Measurements from ENCODE around the gene VGF.
A peak's percentile ranks its signal among the peaks of the same experiment; 100 is the strongest.

VGF gene

GRCh38 chr7:101129603-101130117, 35.7 kb downstream of the VGF start:
- peaks cover 31% of the 10 kb centered on the region for H3K4me1 ChIP-seq (ENCODE audit: insufficient read depth, low read length)
- H3K4me3 ChIP-seq (ENCODE audit: low read depth in 1 of 2, low read length in 2 of 2) = no peak overlapping the region
- no peak overlapping the region for H2AFZ ChIP-seq (ENCODE audit: low read depth, low read length)
- no peaks in the 10 kb centered on the region for H3K9me3 ChIP-seq (ENCODE audit: insufficient read depth, low read length, severe bottlenecking)
- H3K79me2 ChIP-seq (ENCODE audit: insufficient read depth, low read length) = no peaks in the 10 kb centered on the region
- H3K36me3 ChIP-seq (ENCODE audit: insufficient read depth, low read length) = no peaks in the 10 kb centered on the region
- no peak overlapping the region for H3K9ac ChIP-seq (ENCODE audit: low read depth, low read length)
- no peak for ATAC-seq (ENCODE audit: insufficient read depth, low read depth)
- no peak for DNase-seq
- 0 out of 2 replicates have a peak, but pooled peaks cover 3% of the 10 kb centered on the region for H4K20me1 ChIP-seq (ENCODE audit: insufficient read depth, low read length)
- H3K27ac ChIP-seq (ENCODE audit: low read length) = no peak overlapping the region
- H3K27me3 ChIP-seq (ENCODE audit: insufficient read depth, low read length, poor library complexity) = no peaks in the 10 kb centered on the region
- no peak overlapping the region for H3K4me2 ChIP-seq (ENCODE audit: insufficient read depth, low read length)
- TF ChIP-seq CTCF (IDR thresholded peaks at IDR 0.05; ENCODE audit: borderline replicate concordance, extremely low read depth, low read length, poor library complexity, severe bottlenecking) (no peak), EZH2 (IDR thresholded peaks at IDR 0.05; ENCODE audit: borderline replicate concordance, low read depth, low read length, severe bottlenecking) (no peak)

- DNase-seq (peak; percentile 21), ATAC-seq (ENCODE audit: insufficient read depth, low read depth) (no peak)
- no peak overlapping the region for H3K4me3 ChIP-seq (ENCODE audit: low read depth in 1 of 2, low read length in 2 of 2)
- H3K9me3 ChIP-seq (ENCODE audit: insufficient read depth, low read length, severe bottlenecking) = no peaks in the 10 kb centered on the region
- no peaks in the 10 kb centered on the region for H3K36me3 ChIP-seq (ENCODE audit: insufficient read depth, low read length)
- 0 out of 2 replicates have a peak, but pooled peaks cover 3% of the 10 kb centered on the region for H4K20me1 ChIP-seq (ENCODE audit: insufficient read depth, low read length)
- no peak overlapping the region for H3K9ac ChIP-seq (ENCODE audit: low read depth, low read length)
- H3K4me1 ChIP-seq (ENCODE audit: insufficient read depth, low read length) = peaks cover 37% of the 10 kb centered on the region
- H3K27ac ChIP-seq (ENCODE audit: low read length) = no peak overlapping the region
- H3K4me2 ChIP-seq (ENCODE audit: insufficient read depth, low read length) = no peak overlapping the region
- H3K79me2 ChIP-seq (ENCODE audit: insufficient read depth, low read length) = no peaks in the 10 kb centered on the region
- TF ChIP-seq CTCF (IDR thresholded peaks at IDR 0.05; ENCODE audit: borderline replicate concordance, extremely low read depth, low read length, poor library complexity, severe bottlenecking) (no peak), EZH2 (IDR thresholded peaks at IDR 0.05; ENCODE audit: borderline replicate concordance, low read depth, low read length, severe bottlenecking) (no peak)
- no peak overlapping the region for H2AFZ ChIP-seq (ENCODE audit: low read depth, low read length)
- H3K27me3 ChIP-seq (ENCODE audit: insufficient read depth, low read length, poor library complexity) = no peaks in the 10 kb centered on the region
These were observed 37.1 kb downstream of the VGF start for GRCh38 chr7:101128040-101128834.

- no peaks in the 10 kb centered on the region for H3K79me2 ChIP-seq (ENCODE audit: insufficient read depth, low read length)
- H3K27me3 ChIP-seq (ENCODE audit: insufficient read depth, low read length, poor library complexity) = no peaks in the 10 kb centered on the region
- peak overlapping the region; percentile 12; the same call in 1 of the 2 replicates for H3K9ac ChIP-seq (ENCODE audit: low read depth, low read length)
- no peaks in the 10 kb centered on the region for H3K9me3 ChIP-seq (ENCODE audit: insufficient read depth, low read length, severe bottlenecking)
- DNase-seq (no peak), ATAC-seq (ENCODE audit: insufficient read depth, low read depth) (no peak)
- H3K4me2 ChIP-seq (ENCODE audit: insufficient read depth, low read length) = peak overlapping the region; percentile 61
- H3K36me3 ChIP-seq (ENCODE audit: insufficient read depth, low read length) = no peaks in the 10 kb centered on the region
- H3K4me3 ChIP-seq (ENCODE audit: low read depth in 1 of 2, low read length in 2 of 2) = peak overlapping the region in 1 of 2 experiments; percentile 21; a peak in 2 of 4 replicates
- 0 out of 2 replicates have a peak, but pooled peaks cover 3% of the 10 kb centered on the region for H4K20me1 ChIP-seq (ENCODE audit: insufficient read depth, low read length)
- H3K27ac ChIP-seq (ENCODE audit: low read length) = peak overlapping the region; percentile 40; the same call in 1 of the 2 replicates
- peaks cover 37% of the 10 kb centered on the region for H3K4me1 ChIP-seq (ENCODE audit: insufficient read depth, low read length)
- TF ChIP-seq EZH2 (IDR thresholded peaks at IDR 0.05; ENCODE audit: borderline replicate concordance, low read depth, low read length, severe bottlenecking) = no peak
- no peak for TF ChIP-seq CTCF (IDR thresholded peaks at IDR 0.05; ENCODE audit: borderline replicate concordance, extremely low read depth, low read length, poor library complexity, severe bottlenecking)
- H2AFZ ChIP-seq (ENCODE audit: low read depth, low read length) = no peak overlapping the region
These were observed 37.8 kb downstream of the VGF start for GRCh38 chr7:101127460-101128039.

Measured in DND-41 (cell line).